ENCODE data around the gene ITPRID1. TPM values are rescaled to one million over a fixed set of nuclear protein-coding genes. Genes with fewer than 3 reads are reported as not detected.
A peak's percentile ranks its signal among the peaks of the same experiment; 100 is the strongest.

ITPRID1 gene
- total and polyA plus RNA-seq, 9 of the 15 experiments (the other 6 are each of a cell fraction or from before 2014, with no cell fraction given) = not detected

- TF ChIP-seq, protein P1, sequence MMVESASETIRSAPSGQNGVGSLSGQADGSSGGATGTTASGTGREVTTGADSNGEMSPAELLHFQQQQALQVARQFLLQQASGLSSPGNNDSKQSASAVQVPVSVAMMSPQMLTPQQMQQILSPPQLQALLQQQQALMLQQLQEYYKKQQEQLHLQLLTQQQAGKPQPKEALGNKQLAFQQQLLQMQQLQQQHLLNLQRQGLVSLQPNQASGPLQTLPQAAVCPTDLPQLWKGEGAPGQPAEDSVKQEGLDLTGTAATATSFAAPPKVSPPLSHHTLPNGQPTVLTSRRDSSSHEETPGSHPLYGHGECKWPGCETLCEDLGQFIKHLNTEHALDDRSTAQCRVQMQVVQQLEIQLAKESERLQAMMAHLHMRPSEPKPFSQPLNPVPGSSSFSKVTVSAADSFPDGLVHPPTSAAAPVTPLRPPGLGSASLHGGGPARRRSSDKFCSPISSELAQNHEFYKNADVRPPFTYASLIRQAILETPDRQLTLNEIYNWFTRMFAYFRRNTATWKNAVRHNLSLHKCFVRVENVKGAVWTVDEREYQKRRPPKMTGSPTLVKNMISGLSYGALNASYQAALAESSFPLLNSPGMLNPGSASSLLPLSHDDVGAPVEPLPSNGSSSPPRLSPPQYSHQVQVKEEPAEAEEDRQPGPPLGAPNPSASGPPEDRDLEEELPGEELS (CRISPR knock-in tag; IDR thresholded peaks at IDR 0.05; ENCODE audit: borderline replicate concordance) = no peak
- TF ChIP-seq, protein P2, sequence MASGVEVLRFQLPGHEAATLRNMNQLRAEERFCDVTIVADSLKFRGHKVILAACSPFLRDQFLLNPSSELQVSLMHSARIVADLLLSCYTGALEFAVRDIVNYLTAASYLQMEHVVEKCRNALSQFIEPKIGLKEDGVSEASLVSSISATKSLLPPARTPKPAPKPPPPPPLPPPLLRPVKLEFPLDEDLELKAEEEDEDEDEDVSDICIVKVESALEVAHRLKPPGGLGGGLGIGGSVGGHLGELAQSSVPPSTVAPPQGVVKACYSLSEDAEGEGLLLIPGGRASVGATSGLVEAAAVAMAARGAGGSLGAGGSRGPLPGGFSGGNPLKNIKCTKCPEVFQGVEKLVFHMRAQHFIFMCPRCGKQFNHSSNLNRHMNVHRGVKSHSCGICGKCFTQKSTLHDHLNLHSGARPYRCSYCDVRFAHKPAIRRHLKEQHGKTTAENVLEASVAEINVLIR (CRISPR knock-in tag; IDR thresholded peaks at IDR 0.05) = no peak
- TF ChIP-seq, protein P3, sequence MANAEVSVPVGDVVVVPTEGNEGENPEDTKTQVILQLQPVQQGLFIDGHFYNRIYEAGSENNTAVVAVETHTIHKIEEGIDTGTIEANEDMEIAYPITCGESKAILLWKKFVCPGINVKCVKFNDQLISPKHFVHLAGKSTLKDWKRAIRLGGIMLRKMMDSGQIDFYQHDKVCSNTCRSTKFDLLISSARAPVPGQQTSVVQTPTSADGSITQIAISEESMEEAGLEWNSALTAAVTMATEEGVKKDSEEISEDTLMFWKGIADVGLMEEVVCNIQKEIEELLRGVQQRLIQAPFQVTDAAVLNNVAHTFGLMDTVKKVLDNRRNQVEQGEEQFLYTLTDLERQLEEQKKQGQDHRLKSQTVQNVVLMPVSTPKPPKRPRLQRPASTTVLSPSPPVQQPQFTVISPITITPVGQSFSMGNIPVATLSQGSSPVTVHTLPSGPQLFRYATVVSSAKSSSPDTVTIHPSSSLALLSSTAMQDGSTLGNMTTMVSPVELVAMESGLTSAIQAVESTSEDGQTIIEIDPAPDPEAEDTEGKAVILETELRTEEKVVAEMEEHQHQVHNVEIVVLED (CRISPR knock-in tag; IDR thresholded peaks at IDR 0.05) = no peak
- TF ChIP-seq, protein P4, sequence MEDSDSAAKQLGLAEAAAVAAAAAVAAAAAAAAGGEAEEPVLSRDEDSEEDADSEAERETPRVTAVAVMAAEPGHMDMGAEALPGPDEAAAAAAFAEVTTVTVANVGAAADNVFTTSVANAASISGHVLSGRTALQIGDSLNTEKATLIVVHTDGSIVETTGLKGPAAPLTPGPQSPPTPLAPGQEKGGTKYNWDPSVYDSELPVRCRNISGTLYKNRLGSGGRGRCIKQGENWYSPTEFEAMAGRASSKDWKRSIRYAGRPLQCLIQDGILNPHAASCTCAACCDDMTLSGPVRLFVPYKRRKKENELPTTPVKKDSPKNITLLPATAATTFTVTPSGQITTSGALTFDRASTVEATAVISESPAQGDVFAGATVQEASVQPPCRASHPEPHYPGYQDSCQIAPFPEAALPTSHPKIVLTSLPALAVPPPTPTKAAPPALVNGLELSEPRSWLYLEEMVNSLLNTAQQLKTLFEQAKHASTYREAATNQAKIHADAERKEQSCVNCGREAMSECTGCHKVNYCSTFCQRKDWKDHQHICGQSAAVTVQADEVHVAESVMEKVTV (CRISPR knock-in tag; IDR thresholded peaks at IDR 0.05) = 0 out of 2 replicates have a peak, but pooled peaks have one; percentile 16
- TF ChIP-seq NKRF (IDR thresholded peaks at IDR 0.05; ENCODE audit: borderline replicate concordance) (no peak), ZNF766 (CRISPR knock-in tag; conservative IDR thresholded peaks at IDR 0.05) (no peak), ZSCAN32 (CRISPR knock-in tag; IDR thresholded peaks at IDR 0.05) (no peak)
- TF ChIP-seq, protein P5, sequence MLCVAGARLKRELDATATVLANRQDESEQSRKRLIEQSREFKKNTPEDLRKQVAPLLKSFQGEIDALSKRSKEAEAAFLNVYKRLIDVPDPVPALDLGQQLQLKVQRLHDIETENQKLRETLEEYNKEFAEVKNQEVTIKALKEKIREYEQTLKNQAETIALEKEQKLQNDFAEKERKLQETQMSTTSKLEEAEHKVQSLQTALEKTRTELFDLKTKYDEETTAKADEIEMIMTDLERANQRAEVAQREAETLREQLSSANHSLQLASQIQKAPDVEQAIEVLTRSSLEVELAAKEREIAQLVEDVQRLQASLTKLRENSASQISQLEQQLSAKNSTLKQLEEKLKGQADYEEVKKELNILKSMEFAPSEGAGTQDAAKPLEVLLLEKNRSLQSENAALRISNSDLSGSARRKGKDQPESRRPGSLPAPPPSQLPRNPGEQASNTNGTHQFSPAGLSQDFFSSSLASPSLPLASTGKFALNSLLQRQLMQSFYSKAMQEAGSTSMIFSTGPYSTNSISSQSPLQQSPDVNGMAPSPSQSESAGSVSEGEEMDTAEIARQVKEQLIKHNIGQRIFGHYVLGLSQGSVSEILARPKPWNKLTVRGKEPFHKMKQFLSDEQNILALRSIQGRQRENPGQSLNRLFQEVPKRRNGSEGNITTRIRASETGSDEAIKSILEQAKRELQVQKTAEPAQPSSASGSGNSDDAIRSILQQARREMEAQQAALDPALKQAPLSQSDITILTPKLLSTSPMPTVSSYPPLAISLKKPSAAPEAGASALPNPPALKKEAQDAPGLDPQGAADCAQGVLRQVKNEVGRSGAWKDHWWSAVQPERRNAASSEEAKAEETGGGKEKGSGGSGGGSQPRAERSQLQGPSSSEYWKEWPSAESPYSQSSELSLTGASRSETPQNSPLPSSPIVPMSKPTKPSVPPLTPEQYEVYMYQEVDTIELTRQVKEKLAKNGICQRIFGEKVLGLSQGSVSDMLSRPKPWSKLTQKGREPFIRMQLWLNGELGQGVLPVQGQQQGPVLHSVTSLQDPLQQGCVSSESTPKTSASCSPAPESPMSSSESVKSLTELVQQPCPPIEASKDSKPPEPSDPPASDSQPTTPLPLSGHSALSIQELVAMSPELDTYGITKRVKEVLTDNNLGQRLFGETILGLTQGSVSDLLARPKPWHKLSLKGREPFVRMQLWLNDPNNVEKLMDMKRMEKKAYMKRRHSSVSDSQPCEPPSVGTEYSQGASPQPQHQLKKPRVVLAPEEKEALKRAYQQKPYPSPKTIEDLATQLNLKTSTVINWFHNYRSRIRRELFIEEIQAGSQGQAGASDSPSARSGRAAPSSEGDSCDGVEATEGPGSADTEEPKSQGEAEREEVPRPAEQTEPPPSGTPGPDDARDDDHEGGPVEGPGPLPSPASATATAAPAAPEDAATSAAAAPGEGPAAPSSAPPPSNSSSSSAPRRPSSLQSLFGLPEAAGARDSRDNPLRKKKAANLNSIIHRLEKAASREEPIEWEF (CRISPR knock-in tag; IDR thresholded peaks at IDR 0.05) = no peak
- TF ChIP-seq, protein P6, sequence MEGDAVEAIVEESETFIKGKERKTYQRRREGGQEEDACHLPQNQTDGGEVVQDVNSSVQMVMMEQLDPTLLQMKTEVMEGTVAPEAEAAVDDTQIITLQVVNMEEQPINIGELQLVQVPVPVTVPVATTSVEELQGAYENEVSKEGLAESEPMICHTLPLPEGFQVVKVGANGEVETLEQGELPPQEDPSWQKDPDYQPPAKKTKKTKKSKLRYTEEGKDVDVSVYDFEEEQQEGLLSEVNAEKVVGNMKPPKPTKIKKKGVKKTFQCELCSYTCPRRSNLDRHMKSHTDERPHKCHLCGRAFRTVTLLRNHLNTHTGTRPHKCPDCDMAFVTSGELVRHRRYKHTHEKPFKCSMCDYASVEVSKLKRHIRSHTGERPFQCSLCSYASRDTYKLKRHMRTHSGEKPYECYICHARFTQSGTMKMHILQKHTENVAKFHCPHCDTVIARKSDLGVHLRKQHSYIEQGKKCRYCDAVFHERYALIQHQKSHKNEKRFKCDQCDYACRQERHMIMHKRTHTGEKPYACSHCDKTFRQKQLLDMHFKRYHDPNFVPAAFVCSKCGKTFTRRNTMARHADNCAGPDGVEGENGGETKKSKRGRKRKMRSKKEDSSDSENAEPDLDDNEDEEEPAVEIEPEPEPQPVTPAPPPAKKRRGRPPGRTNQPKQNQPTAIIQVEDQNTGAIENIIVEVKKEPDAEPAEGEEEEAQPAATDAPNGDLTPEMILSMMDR (IDR thresholded peaks at IDR 0.05 in 2 of 3, conservative IDR thresholded peaks at IDR 0.05 in 1 of 3; ENCODE audit: insufficient read depth in 2 of 3, low read depth in 1 of 3, low read length in 3 of 3) = peak; percentile 81 to 91 (median 84)
Measured at GRCh38 chr7:31488562-31489203, 25.2 kb upstream of the ITPRID1 start (continued).
